Measurements from ENCODE around the gene GPR149. TPM values are rescaled to one million over a fixed set of nuclear protein-coding genes. Genes with fewer than 3 reads are reported as not detected.
A peak's percentile ranks its signal among the peaks of the same experiment; 100 is the strongest.
"Not testable (repeated sequence)": the region's sequence is repeated elsewhere in the genome, so short reads cannot be mapped to it uniquely, and the experiment has no call there.

The GPR149 gene
- total and polyA plus RNA-seq, 2 donors from 2014 or later = not detected

GRCh38 chr3:154464440-154465190 lies 34.6 kb upstream of the GPR149 start:
- TF ChIP-seq CTCF (IDR thresholded peaks at IDR 0.05; ENCODE audit: borderline replicate concordance, extremely low read depth, insufficient read depth) = no peak
- DNase-seq = no peak

GRCh38 chr3:154458560-154458959 lies 28.6 kb upstream of the GPR149 start:
- no peaks in the 10 kb centered on the region for H3K36me3 ChIP-seq (ENCODE audit: control insufficient read depth in 2 of 3, insufficient read depth in 3 of 3, low read length in 3 of 3)
- no peaks in the 10 kb centered on the region for H3K4me1 ChIP-seq (ENCODE audit: control insufficient read depth in 2 of 3, insufficient read depth in 2 of 3, low read depth in 1 of 3, low read length in 3 of 3)
- FAIRE-seq (no peak), DNase-seq (no peak)
- H3K27me3 ChIP-seq (ENCODE audit: control insufficient read depth, insufficient read depth, low read length) = no peaks in the 10 kb centered on the region
- no peak for TF ChIP-seq CTCF (IDR thresholded peaks at IDR 0.05; ENCODE audit: borderline replicate concordance, extremely low read depth, insufficient read depth)
- no peak overlapping the region for H3K9ac ChIP-seq (ENCODE audit: low read length in 3 of 3)
- H3K9me3 ChIP-seq (ENCODE audit: control insufficient read depth in 2 of 3, insufficient read depth in 1 of 3, low read length in 3 of 3) = peaks cover 0 to 6% (median 0%) of the 10 kb centered on the region in 3 donors
- H3K27ac ChIP-seq (ENCODE audit: low read depth in 2 of 2, low read length in 2 of 2) = no peak overlapping the region
- intact Hi-C loops (cut with DNase I) = no loop called here
- H3K4me3 ChIP-seq (ENCODE audit: low read length in 3 of 3) = no peak overlapping the region

More at GRCh38 chr3:154464440-154465190, 34.6 kb upstream of the GPR149 start:
- no peak overlapping the region for H3K4me3 ChIP-seq (ENCODE audit: low read length in 3 of 3)
- no peak for FAIRE-seq
- no peak overlapping the region for H3K27ac ChIP-seq (ENCODE audit: low read depth in 2 of 2, low read length in 2 of 2)
- H3K4me1 ChIP-seq (ENCODE audit: control insufficient read depth in 2 of 3, insufficient read depth in 2 of 3, low read depth in 1 of 3, low read length in 3 of 3) = no peaks in the 10 kb centered on the region
- H3K36me3 ChIP-seq (ENCODE audit: control insufficient read depth in 2 of 3, insufficient read depth in 3 of 3, low read length in 3 of 3) = no peaks in the 10 kb centered on the region
- H3K27me3 ChIP-seq (ENCODE audit: control insufficient read depth, insufficient read depth, low read length) = no peaks in the 10 kb centered on the region
- no peak overlapping the region for H3K9ac ChIP-seq (ENCODE audit: low read length in 3 of 3)
- intact Hi-C loops (cut with DNase I) = no loop called here
- H3K9me3 ChIP-seq (ENCODE audit: control insufficient read depth in 2 of 3, insufficient read depth in 1 of 3, low read length in 3 of 3) = no peaks in the 10 kb centered on the region

- intact Hi-C loops (cut with DNase I); H3K36me3 ChIP-seq (ENCODE audit: control insufficient read depth in 2 of 3, insufficient read depth in 3 of 3, low read length in 3 of 3); H3K4me1 ChIP-seq (ENCODE audit: control insufficient read depth in 2 of 3, insufficient read depth in 2 of 3, low read depth in 1 of 3, low read length in 3 of 3); H3K9ac ChIP-seq (ENCODE audit: low read length in 3 of 3); H3K27ac ChIP-seq (ENCODE audit: low read depth in 2 of 2, low read length in 2 of 2); H3K4me3 ChIP-seq (ENCODE audit: low read length in 3 of 3); H3K27me3 ChIP-seq (ENCODE audit: control insufficient read depth, insufficient read depth, low read length); FAIRE-seq; H3K9me3 ChIP-seq (ENCODE audit: control insufficient read depth in 2 of 3, insufficient read depth in 1 of 3, low read length in 3 of 3): not testable (repeated sequence)
- DNase-seq = peak in 1 of 5 donors; percentile 30
Measured at GRCh38 chr3:154439081-154439480, 9.1 kb upstream of the GPR149 start.

- Histone ChIP-seq H3K27ac (ENCODE audit: low read depth in 2 of 2, low read length in 2 of 2) (no peak overlapping the region), H3K9me3 (ENCODE audit: control insufficient read depth in 2 of 3, insufficient read depth in 1 of 3, low read length in 3 of 3) (no peaks in the 10 kb centered on the region), H3K4me1 (ENCODE audit: control insufficient read depth in 2 of 3, insufficient read depth in 2 of 3, low read depth in 1 of 3, low read length in 3 of 3) (no peaks in the 10 kb centered on the region), H3K4me3 (ENCODE audit: low read length in 3 of 3) (no peak overlapping the region), H3K36me3 (ENCODE audit: control insufficient read depth in 2 of 3, insufficient read depth in 3 of 3, low read length in 3 of 3) (no peaks in the 10 kb centered on the region), H3K9ac (ENCODE audit: low read length in 3 of 3) (no peak overlapping the region), H3K27me3 (ENCODE audit: control insufficient read depth, insufficient read depth, low read length) (peaks cover 28% of the 10 kb centered on the region)
- intact Hi-C loops (cut with DNase I) = no loop called here
- no peak for TF ChIP-seq CTCF (IDR thresholded peaks at IDR 0.05; ENCODE audit: borderline replicate concordance, extremely low read depth, insufficient read depth)
- FAIRE-seq (no peak), DNase-seq (no peak)
Measured at GRCh38 chr3:154431043-154431442, 1.1 kb upstream of the GPR149 start.
